GM12864 (cell line): ENCODE results near the gene AKR7A3.
A peak's percentile ranks its signal among the peaks of the same experiment; 100 is the strongest.

Source experiments
- DNase-seq: peaks from one replicate; pipeline ENCODE4 v3.0.0-alpha.2; 2011; ENCODE audit warnings: low read depth
- H3K4me3 ChIP-seq: 2 replicates; pipeline ENCODE4 v1.5.1; 2011; ENCODE audit warnings: mild to moderate bottlenecking, low read depth, low read length, control low read depth
- TF ChIP-seq, protein P1 (sequence below): IDR thresholded peaks from 2 replicates; pipeline ENCODE4 v1.5.1; 2011; ENCODE audit warnings: low read depth, mild to moderate bottlenecking, moderate library complexity, low read length, control low read depth, inconsistent platforms; ENCODE audit errors: missing control alignments

Gene AKR7A3

DNA sequence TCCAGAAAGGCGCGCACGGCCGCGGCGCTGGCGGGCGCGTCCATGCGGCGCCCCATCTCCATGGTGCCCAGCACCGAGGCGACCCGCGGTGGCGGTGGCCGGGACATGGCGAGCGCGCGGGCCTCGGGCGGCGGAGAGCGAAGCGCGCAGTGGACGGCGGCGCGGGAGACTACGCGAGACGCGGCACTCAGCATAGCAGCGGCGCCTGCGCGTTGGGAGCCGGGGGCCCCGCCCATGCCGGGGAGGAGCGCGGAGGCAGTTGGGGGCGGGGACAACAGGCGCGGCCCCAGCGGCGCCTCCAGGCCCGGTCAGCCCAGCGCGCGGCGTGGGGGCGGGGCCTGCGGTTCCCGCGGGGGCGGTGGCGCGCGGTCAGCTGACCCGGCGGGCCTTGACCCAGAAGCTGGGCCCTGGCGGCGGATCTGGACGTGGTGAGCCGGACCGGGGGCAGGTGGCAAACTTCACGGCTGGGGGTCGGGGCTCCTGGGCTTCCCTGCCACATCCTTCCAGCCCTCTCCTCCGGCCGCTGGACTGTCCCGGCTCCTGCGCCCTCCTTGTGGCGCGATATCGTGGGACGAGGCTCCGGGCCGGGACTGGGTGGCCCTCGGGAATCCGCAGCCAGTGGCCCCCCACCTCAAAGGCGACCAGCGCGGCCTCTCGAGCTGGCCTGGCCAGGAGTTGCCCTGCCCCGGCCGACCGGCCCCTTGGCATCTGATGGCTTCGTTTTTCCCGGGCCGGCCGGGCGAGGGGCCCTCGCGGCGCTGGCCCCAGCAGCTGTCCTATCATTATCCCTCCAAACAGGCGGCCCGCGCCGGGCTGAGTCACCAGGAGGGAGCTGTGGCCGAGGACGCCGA lies 23.6 kb upstream of the AKR7A3 start, which contains the start of the genes AKR7A2 and SLC66A1:
Gene AKR7A2, minus strand, starts transcription at position 214 of the 851 bp plus-strand sequence. Its CDS starts 20 bp downstream, at position 194.
Gene SLC66A1, plus strand, starts transcription at position 396 of the 851 bp plus-strand sequence. CDS start 5,352 bp downstream, outside the sequence.
- peak; percentile 57 for DNase-seq
- TF ChIP-seq, protein P1, sequence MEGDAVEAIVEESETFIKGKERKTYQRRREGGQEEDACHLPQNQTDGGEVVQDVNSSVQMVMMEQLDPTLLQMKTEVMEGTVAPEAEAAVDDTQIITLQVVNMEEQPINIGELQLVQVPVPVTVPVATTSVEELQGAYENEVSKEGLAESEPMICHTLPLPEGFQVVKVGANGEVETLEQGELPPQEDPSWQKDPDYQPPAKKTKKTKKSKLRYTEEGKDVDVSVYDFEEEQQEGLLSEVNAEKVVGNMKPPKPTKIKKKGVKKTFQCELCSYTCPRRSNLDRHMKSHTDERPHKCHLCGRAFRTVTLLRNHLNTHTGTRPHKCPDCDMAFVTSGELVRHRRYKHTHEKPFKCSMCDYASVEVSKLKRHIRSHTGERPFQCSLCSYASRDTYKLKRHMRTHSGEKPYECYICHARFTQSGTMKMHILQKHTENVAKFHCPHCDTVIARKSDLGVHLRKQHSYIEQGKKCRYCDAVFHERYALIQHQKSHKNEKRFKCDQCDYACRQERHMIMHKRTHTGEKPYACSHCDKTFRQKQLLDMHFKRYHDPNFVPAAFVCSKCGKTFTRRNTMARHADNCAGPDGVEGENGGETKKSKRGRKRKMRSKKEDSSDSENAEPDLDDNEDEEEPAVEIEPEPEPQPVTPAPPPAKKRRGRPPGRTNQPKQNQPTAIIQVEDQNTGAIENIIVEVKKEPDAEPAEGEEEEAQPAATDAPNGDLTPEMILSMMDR: no peak
- H3K4me3 ChIP-seq: peak within 1 kb of the TSS; percentile 88

DNA sequence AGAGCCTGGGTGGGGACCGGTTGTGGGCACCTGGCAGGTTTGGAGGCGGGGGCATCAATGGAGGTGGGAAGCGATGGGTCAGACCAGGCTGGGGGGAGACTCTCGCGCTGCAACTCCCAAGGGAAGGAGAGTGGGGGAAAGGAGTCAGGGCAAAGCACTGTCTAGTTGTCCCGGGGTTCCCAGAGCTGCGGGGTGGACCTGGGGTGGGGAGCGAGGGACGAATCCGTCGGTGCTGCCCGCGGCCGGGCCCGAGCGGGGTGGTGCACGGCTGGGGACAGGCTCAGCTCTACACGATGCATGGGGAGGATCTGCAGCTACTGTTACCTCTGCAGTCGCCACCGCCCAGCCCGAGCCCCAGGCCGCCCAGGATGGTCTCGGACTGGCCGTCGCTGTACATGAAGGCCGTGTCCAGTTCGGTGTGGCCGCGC lies 22.9 kb upstream of the AKR7A3 start:
- peak overlapping the region; percentile 88 for H3K4me3 ChIP-seq
- DNase-seq: no peak
- TF ChIP-seq, protein P1: no peak

DNA sequence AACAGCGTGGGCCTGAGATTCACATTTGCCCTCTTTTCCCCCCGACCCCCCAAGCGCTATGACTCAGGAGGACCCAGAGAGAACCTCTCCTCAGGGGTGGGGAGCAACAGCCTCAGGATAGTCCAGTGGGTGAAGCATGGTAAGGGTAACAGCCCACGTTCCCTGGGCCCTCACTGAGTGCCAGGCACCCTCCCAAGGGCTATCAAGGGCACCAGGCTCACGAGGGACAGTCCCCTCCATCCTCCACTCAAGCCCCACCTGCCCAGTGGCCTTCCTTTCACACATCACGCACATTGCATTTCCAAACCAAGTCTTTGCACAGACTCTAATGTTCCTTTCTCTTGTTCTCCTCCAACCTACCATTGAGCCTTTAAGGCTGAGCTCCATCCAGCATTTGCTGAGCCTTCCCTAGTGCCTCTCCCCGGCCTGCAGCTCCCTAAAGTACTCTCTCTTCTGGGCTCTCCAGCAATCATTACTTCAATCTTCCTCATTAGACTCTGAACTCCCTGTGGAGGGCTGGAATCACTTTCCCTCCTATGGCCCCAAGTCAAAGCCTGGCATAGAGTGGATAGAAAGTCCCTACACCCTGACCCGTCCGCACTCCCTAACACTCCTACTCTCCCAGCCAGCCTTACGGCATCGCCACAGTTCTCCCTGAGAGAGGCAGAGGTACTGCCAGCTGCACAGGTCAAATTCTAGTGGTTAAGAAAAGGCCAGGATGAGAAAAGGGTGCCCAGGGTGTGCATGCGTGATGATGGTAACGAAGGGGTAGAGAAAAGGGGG lies 22.3 kb upstream of the AKR7A3 start:
- H3K4me3 ChIP-seq: peak overlapping the region; percentile 88
- no peak for DNase-seq
- TF ChIP-seq, protein P1: no peak

DNA sequence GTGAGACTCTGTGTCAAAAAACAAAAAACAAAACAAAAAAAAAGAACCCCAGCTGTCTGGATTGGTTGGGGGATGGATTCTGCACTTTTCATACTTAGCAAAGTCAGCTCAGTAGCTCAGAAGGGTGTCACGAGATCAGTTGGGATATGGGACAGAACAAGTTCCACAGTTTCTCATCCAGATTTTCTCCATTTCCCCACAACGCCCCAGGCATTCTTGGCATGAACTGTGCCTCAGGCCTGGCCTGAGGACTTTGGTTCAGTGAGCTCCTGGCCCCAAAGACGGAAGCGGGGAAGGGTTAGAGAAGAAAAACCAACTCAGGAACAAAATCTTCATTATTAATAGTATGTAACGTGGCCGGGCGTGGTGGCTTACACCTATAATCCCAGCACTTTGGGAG lies 21.5 kb upstream of the AKR7A3 start:
- no peak overlapping the region for H3K4me3 ChIP-seq
- no peak for DNase-seq

DNA sequence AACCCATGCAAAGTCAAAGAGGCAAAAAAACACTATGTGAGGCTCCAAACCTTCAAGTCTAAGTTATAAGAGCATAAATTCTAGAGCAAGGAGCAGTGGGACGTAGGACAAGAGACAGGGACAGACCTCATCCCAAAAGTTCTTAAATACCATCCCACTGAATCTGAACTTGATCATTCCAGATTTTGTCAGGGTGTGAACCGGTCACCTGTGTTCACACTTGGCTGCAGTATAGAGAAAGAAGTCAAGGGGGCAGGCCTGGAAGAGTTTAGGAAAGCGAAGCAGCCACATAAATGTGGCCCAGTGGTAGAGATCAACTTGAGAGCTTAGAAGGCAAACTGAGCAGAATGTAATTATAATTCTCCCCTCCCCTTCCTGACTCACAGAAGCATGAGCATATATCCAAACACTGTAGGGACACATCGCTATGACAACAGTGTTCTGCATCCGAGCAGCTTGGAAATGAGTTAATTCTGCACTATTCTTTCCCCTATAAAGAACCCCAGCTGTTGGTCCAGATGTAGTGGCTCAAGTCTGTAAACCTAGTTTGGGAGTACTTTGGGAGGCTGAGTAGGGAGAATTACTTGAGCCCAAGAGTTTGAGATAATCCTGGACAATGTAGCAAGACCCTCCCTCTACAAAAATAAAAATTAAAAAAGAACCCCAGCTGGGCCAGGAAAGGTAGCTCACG lies 20.7 kb upstream of the AKR7A3 start:
- DNase-seq: no peak
- no peak overlapping the region for H3K4me3 ChIP-seq
- TF ChIP-seq, protein P1: no peak

More for the DNA sequence above, 21.5 kb upstream of the AKR7A3 start:
- TF ChIP-seq, protein P1: no peak

DNA sequence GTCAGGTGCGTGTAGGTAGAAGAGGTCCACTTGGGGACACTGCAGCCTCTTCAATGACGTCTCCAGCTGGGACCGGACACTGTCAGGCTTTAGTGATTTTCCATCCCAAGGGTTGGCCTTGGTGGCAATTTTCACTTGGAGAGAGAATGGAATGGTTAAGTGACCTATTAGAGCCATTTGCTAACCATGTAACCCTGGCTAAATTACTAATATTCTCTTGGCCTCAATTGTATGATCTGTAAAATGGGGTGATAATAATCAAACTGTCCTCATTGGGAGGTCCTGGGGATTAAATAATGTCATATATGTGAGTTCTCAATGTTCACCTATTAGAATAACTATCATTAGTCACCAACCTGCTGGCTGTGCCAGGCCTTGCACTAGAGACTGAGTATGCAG lies 19.9 kb upstream of the AKR7A3 start:
- no peak for DNase-seq
- TF ChIP-seq, protein P1: no peak
- no peak overlapping the region for H3K4me3 ChIP-seq
